K562 (cell line): Measurements from ENCODE around the gene PRKCQ. TPM values are rescaled to one million over a fixed set of nuclear protein-coding genes. Genes with fewer than 3 reads are reported as not detected.
A peak's percentile ranks its signal among the peaks of the same experiment; 100 is the strongest.

Experiments used
- GTF2A2 ChIP-seq: IDR thresholded peaks from 2 replicates; pipeline ENCODE4 v1.6.1; 2016; ENCODE audit warnings: mild to moderate bottlenecking, missing genetic modification characterization, missing compliant biosample characterization
- MCM2 ChIP-seq: fragments of 450-650 bp; IDR thresholded peaks from 2 replicates; pipeline ENCODE4 v1.6.1; 2017; ENCODE audit warnings: low read depth, mild to moderate bottlenecking
- MLX ChIP-seq, 2 experiments: fragments of 450-650 bp in 1 of 2; sonication (generic) in 1 of 2; formaldehyde crosslinking; conservative IDR thresholded peaks; 2 replicates each; pipeline versions ENCODE4 v1.4.0 to v1.8.1; 2020 to 2022; ENCODE audit warnings: mild to moderate bottlenecking in 1 of 2, missing genetic modification reagents in 1 of 2
- NKRF ChIP-seq: fragments of 450-650 bp; IDR thresholded peaks from 2 replicates; pipeline ENCODE4 v1.6.1; 2016; ENCODE audit warnings: borderline replicate concordance
- PATZ1 ChIP-seq: fragments of 250-450 bp; sonication (Bioruptor Pico); IDR thresholded peaks from 2 replicates; pipeline ENCODE4 v1.5.0; 2020; ENCODE audit warnings: mild to moderate bottlenecking, borderline replicate concordance
- PREB ChIP-seq: sonication (generic); formaldehyde crosslinking; IDR thresholded peaks from 2 replicates; pipeline ENCODE4 v1.8.1; 2023; ENCODE audit warnings: mild to moderate bottlenecking, missing genetic modification reagents
- PTRF ChIP-seq: fragments of 450-650 bp; IDR thresholded peaks from 2 replicates; pipeline ENCODE4 v1.6.1; 2016; ENCODE audit warnings: mild to moderate bottlenecking, missing genetic modification characterization, missing compliant biosample characterization
- ZNF3 ChIP-seq: fragments of 250-450 bp; sonication (Bioruptor Pico); IDR thresholded peaks from 2 replicates; pipeline ENCODE4 v1.5.0; 2021; ENCODE audit warnings: mild to moderate bottlenecking, moderate library complexity
- ZNF384 ChIP-seq: IDR thresholded peaks from 2 replicates; pipeline ENCODE4 v1.6.1; 2012; ENCODE audit warnings: low read depth, low read length, improper control_type of control experiment
- ZNF445 ChIP-seq: fragments of 250-450 bp; sonication (Bioruptor Pico); IDR thresholded peaks from 2 replicates; pipeline ENCODE4 v1.4.0; 2020; ENCODE audit warnings: low read depth, mild to moderate bottlenecking, moderate library complexity
- ZNF57 ChIP-seq: fragments of 450-650 bp; formaldehyde crosslinking; IDR thresholded peaks from 2 replicates; pipeline ENCODE4 v1.4.0; 2020; ENCODE audit warnings: mild to moderate bottlenecking, moderate library complexity
- ZNF707 ChIP-seq: fragments of 250-450 bp; sonication (Bioruptor Pico); conservative IDR thresholded peaks from 2 replicates; pipeline ENCODE4 v1.8.0; 2022; ENCODE audit warnings: inconsistent platforms, mild to moderate bottlenecking, moderate library complexity
- ZNF830 ChIP-seq: fragments of 250-450 bp; sonication (Bioruptor Pico); IDR thresholded peaks from 2 replicates; pipeline ENCODE4 v1.5.0; 2021; ENCODE audit warnings: mild to moderate bottlenecking
- polyA plus RNA-seq, 8 experiments: library from polyadenylated mRNA; depleted of rRNA in 4 of 8; stranded (reverse) in 5 of 8; unstranded in 3 of 8; fragments of >200 nt; fragmentation: Nextera tagmentation in 2 of 8; fragmentation: Illumina TruSeq in 1 of 8; extraction: Ambion mirVana in 2 of 8; extraction: Trizol in 1 of 8; gene quantifications; 2 replicates each; pipeline versions ENCODE4 v1.2.1 to v1.2.3, GENCODE V29; 2011 to 2014; ENCODE audit warnings: inconsistent platforms in 1 of 8, missing spikeins in 1 of 8
- total RNA-seq, 7 experiments: library from RNA; depleted of rRNA in 6 of 7; stranded (reverse); fragments of >200 nt in 6 of 7; fragmentation: Illumina TruSeq in 2 of 7; extraction: Trizol in 2 of 7; gene quantifications; 2 replicates each; pipeline versions ENCODE4 v1.2.1 to v1.2.3, GENCODE V29; 2011 to 2021; ENCODE audit warnings: low replicate concordance in 1 of 7
- TF ChIP-seq, protein P1 (sequence below), 2 experiments: fragments of 250-450 bp in 1 of 2; fragments of 450-650 bp in 1 of 2; sonication (Bioruptor Pico) in 1 of 2; IDR thresholded peaks; 2 replicates each; pipeline versions ENCODE4 v1.6.1 to v1.8.0; 2016 to 2021; ENCODE audit warnings: mild to moderate bottlenecking in 2 of 2, moderate library complexity in 2 of 2, missing compliant biosample characterization in 1 of 2, missing genetic modification characterization in 1 of 2
- TF ChIP-seq, protein P2 (sequence below): fragments of 250-450 bp; sonication (Bioruptor Pico); IDR thresholded peaks from 2 replicates; pipeline ENCODE4 v1.5.1; 2021; ENCODE audit warnings: mild to moderate bottlenecking
- TF ChIP-seq, protein P3 (sequence below): sonication (generic); formaldehyde crosslinking; IDR thresholded peaks from 2 replicates; pipeline ENCODE4 v1.8.1; 2022; ENCODE audit warnings: missing genetic modification reagents

PRKCQ gene
- total and polyA plus RNA-seq, 9 of the 15 experiments (the other 6 are each of a cell fraction or from before 2014, with no cell fraction given) = 4.4 to 23.3 (median 14.6) TPM

- TF ChIP-seq NKRF = no peak
- TF ChIP-seq, protein P1, sequence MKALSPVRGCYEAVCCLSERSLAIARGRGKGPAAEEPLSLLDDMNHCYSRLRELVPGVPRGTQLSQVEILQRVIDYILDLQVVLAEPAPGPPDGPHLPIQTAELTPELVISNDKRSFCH (CRISPR knock-in tag; IDR thresholded peaks at IDR 0.05) = no peak
- TF ChIP-seq, protein P1 (tag; IDR thresholded peaks at IDR 0.05) = peak; percentile 92
- TF ChIP-seq ZNF830 (CRISPR knock-in tag) = no peak
- TF ChIP-seq ZNF445 (CRISPR knock-in tag) = no peak
- no peak for TF ChIP-seq PATZ1
- TF ChIP-seq ZNF57 = no peak
- no peak for TF ChIP-seq MCM2
- TF ChIP-seq PTRF = 0 out of 2 replicates have a peak, but pooled peaks have one; percentile 34
- TF ChIP-seq, protein P2, sequence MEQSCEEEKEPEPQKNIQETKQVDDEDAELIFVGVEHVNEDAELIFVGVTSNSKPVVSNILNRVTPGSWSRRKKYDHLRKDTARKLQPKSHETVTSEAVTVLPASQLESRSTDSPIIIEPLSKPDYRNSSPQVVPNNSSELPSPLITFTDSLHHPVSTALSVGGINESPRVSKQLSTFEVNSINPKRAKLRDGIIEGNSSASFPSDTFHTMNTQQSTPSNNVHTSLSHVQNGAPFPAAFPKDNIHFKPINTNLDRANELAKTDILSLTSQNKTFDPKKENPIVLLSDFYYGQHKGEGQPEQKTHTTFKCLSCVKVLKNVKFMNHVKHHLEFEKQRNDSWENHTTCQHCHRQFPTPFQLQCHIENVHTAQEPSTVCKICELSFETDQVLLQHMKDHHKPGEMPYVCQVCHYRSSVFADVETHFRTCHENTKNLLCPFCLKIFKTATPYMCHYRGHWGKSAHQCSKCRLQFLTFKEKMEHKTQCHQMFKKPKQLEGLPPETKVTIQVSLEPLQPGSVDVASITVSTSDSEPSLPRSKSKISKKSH (CRISPR knock-in tag) = no peak
- no peak for TF ChIP-seq ZNF707
- no peak for TF ChIP-seq PREB (CRISPR knock-in tag)
- no peak for TF ChIP-seq GTF2A2 (tag)
- TF ChIP-seq, protein P3, sequence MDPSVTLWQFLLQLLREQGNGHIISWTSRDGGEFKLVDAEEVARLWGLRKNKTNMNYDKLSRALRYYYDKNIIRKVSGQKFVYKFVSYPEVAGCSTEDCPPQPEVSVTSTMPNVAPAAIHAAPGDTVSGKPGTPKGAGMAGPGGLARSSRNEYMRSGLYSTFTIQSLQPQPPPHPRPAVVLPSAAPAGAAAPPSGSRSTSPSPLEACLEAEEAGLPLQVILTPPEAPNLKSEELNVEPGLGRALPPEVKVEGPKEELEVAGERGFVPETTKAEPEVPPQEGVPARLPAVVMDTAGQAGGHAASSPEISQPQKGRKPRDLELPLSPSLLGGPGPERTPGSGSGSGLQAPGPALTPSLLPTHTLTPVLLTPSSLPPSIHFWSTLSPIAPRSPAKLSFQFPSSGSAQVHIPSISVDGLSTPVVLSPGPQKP (CRISPR knock-in tag) = no peak
- TF ChIP-seq ZNF3 (CRISPR knock-in tag) = no peak
- TF ChIP-seq MLX (CRISPR knock-in tag; conservative IDR thresholded peaks at IDR 0.05) = no peak
- TF ChIP-seq ZNF384 = no peak
Measured at GRCh38 chr10:6535156-6535764, 44.8 kb downstream of the PRKCQ start (continued).
